C1 segment of cervical spinal cord (tissue), 14 donors: ENCODE results near the gene WDPCP.
A peak's percentile ranks its signal among the peaks of the same experiment; 100 is the strongest.

ENCODE experiments used
- DNase-seq, 14 donors: peaks; one replicate each; lab custom pipeline; 2025; lab: John Stamatoyannopoulos, UW

The WDPCP gene

GRCh38 chr2:63545023-63545422 lies 43.3 kb downstream of the WDPCP start:
- DNase-seq, result no peak

GRCh38 chr2:63544017-63544627 lies 44.2 kb downstream of the WDPCP start:
- DNase-seq, result no peak

- DNase-seq, result no peak
Observed at GRCh38 chr2:63539416-63540162, 48.7 kb downstream of the WDPCP start.

GRCh38 chr2:63538390-63538789 lies 49.9 kb downstream of the WDPCP start:
- DNase-seq, result no peak

GRCh38 chr2:63537306-63537705 lies 51.0 kb downstream of the WDPCP start:
- no peak for DNase-seq

- DNase-seq, result no peak
Observed at GRCh38 chr2:63530704-63531279, 57.5 kb downstream of the WDPCP start.

GRCh38 chr2:63525905-63526304 lies 62.4 kb downstream of the WDPCP start:
- DNase-seq, result no peak

GRCh38 chr2:63522950-63523349 lies 65.3 kb downstream of the WDPCP start:
- no peak for DNase-seq

- no peak for DNase-seq
Observed at GRCh38 chr2:63520793-63521192, 67.5 kb downstream of the WDPCP start.

- no peak for DNase-seq
Observed at GRCh38 chr2:63514781-63515180, 73.5 kb downstream of the WDPCP start.

GRCh38 chr2:63514237-63514716 lies 74.0 kb downstream of the WDPCP start:
- DNase-seq, result no peak

- no peak for DNase-seq
Observed at GRCh38 chr2:63506320-63506719, 82.0 kb downstream of the WDPCP start.

- DNase-seq, result no peak
Observed at GRCh38 chr2:63503818-63504217, 84.5 kb downstream of the WDPCP start.

- no peak for DNase-seq
Observed at GRCh38 chr2:63500398-63500797, 87.9 kb downstream of the WDPCP start.

GRCh38 chr2:63497576-63497975 lies 90.7 kb downstream of the WDPCP start:
- DNase-seq, result no peak

- no peak for DNase-seq
Observed at GRCh38 chr2:63494968-63495367, 93.3 kb downstream of the WDPCP start.

GRCh38 chr2:63494100-63494499 lies 94.2 kb downstream of the WDPCP start:
- no peak for DNase-seq

GRCh38 chr2:63488118-63488713 lies 100.1 kb downstream of the WDPCP start:
- peak in 1 of 14 donors; percentile 4 for DNase-seq

GRCh38 chr2:63486861-63487290 lies 101.4 kb downstream of the WDPCP start:
- DNase-seq, result peak in 3 of 14 donors; percentile 0 to 6 (median 1)

GRCh38 chr2:63484901-63485300 lies 103.4 kb downstream of the WDPCP start:
- DNase-seq, result no peak

GRCh38 chr2:63484481-63484880 lies 103.8 kb downstream of the WDPCP start:
- DNase-seq, result peak in 1 of 14 donors; percentile 26

- DNase-seq, result no peak
Observed at GRCh38 chr2:63477686-63478085, 110.6 kb downstream of the WDPCP start.
